Measurements from ENCODE around the gene METTL21C. TPM values are rescaled to one million over a fixed set of nuclear protein-coding genes. Genes with fewer than 3 reads are reported as not detected.

METTL21C gene
- total RNA-seq, 4 donors from 2014 or later = not detected

- no peak for ATAC-seq (ENCODE audit: low FRiP score)
- TF ChIP-seq CTCF (IDR thresholded peaks at IDR 0.05) = no peak
- DNase-seq (ENCODE audit: low spot score) = no peak
These were observed 24.7 kb downstream of the METTL21C start for GRCh38 chr13:102670130-102670529.

DNA sequence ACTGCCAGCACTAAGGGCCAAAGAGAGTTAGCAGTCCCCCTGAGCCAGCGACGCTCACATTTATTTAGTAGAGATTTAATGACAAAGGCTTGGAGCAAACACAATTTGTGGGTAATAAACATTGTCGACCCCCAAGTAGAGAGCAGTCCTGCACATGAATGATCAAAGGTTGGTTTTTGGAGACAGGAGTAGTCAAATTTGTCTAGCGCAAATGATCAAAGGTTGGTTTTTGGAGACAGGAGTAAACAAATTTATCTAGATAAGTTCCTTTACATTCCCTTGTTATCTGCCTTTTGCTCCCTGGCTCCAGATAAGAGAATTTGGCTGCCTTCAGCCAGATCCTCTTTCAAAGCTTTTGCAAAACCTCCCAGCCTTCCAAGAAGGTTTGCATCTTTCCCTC, 26.9 kb downstream of the METTL21C start:
- no peak for TF ChIP-seq CTCF (IDR thresholded peaks at IDR 0.05)
- no peak for DNase-seq (ENCODE audit: low spot score)
- ATAC-seq (ENCODE audit: low FRiP score) = no peak

DNA sequence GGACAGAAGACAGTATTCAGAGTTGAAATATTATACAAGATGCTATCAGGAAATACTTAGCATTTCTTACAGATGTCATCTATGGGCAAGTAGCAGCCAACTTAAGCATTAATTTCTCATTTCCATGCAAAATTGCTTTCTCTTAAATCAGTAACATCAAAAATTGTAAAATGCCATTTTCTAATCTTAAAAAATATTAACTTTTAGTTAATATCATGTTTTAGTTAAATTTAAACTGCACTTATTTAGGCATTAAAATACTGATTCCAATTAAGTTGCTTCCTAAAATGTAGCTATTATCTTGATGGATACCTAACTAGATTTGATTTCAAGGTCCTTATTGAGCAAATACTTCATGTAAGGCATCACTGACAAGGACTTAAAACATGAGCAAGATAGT, 27.8 kb downstream of the METTL21C start:
- ATAC-seq (ENCODE audit: low FRiP score) = no peak
- DNase-seq (ENCODE audit: low spot score) = no peak
- TF ChIP-seq CTCF (IDR thresholded peaks at IDR 0.05) = no peak

GRCh38 chr13:102659168-102659713, 35.6 kb downstream of the METTL21C start:
- no peak for TF ChIP-seq CTCF (IDR thresholded peaks at IDR 0.05)
- DNase-seq (ENCODE audit: low spot score) (no peak), ATAC-seq (ENCODE audit: low FRiP score) (no peak)

DNA sequence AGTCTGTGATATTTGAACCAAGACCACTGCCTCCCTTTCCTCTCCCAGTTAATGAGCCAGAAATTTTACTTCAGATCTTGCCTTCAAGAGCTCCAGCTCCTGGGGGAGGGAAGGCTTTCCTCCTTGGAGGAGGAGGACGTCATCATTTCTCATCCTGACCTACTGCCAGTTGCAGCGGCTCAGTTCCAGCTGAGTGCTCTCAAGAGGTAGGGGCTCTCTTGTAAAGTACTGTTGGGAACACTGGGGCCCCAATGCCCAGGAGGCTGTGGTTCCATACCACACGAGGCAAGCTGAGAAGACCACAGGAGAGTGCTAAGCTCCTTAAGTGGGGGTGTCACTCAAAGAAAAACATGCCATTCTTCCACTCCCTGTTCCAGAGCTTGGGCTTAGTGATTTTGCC, 36.2 kb downstream of the METTL21C start:
- no peak for DNase-seq (ENCODE audit: low spot score)
- TF ChIP-seq CTCF (IDR thresholded peaks at IDR 0.05) = no peak
- ATAC-seq (ENCODE audit: low FRiP score) = no peak

GRCh38 chr13:102657630-102658029, 37.2 kb downstream of the METTL21C start:
- DNase-seq (ENCODE audit: low spot score) (no peak), ATAC-seq (ENCODE audit: low FRiP score) (no peak)
- TF ChIP-seq CTCF (IDR thresholded peaks at IDR 0.05) = no peak

GRCh38 chr13:102654756-102655155, 40.1 kb downstream of the METTL21C start:
- no peak for DNase-seq (ENCODE audit: low spot score)
- no peak for ATAC-seq (ENCODE audit: low FRiP score)
- TF ChIP-seq CTCF (IDR thresholded peaks at IDR 0.05) = no peak
